GM12878 (cell line): ENCODE measurements around the gene NIN. TPM values are rescaled to one million over a fixed set of nuclear protein-coding genes. Genes with fewer than 3 reads are reported as not detected.

Source experiments
- ATAC-seq: fragments of 200-7000 bp; cut with Tn5 transposase; 3 replicates; pipeline ENCODE4 v1.9.1; 2020; ENCODE audit warnings: mild to moderate bottlenecking, moderate library complexity
- BruUV-seq: library from RNA; stranded (reverse); fragments of 400-500 nt; replicated peaks from 2 replicates; lab custom pipeline; 2021; lab: Mats Ljungman, UMichigan
- CTCF ChIA-PET: fragments of 300-600 bp; sonication (Branson Sonifier 250); formaldehyde crosslinking; extraction: SDS; loops from one replicate; lab custom pipeline; 2021; ENCODE audit warnings: inconsistent platforms; lab: Yijun Ruan, JAX
- POLR2A ChIA-PET: fragments of 350-600 bp; formaldehyde crosslinking; extraction: SDS; loops from one replicate; lab custom pipeline; 2021; ENCODE audit warnings: inconsistent platforms; lab: Charles Lee
- RAD21 ChIA-PET: fragments of 300-600 bp; sonication (Branson Sonifier 250); formaldehyde crosslinking; loops from one replicate; lab custom pipeline; 2023; ENCODE audit warnings: antibody characterized with exemption; ENCODE audit not compliant: unreplicated experiment; lab: Charles Lee
- SMC1A ChIA-PET: fragments of 300-600 bp; sonication (Branson Sonifier 250); formaldehyde crosslinking; loops from one replicate; lab custom pipeline; 2023; ENCODE audit not compliant: unreplicated experiment, uncharacterized antibody; lab: Charles Lee
- DNase-seq: peaks from one replicate; pipeline ENCODE4 v3.0.0-alpha.2; 2011; ENCODE audit warnings: low read depth, low spot score
- FAIRE-seq: peaks from 3 replicates; lab custom pipeline; 2011; peaks lifted over from hg19 to GRCh38; lab: Jason Lieb, UNC
- H2AFZ ChIP-seq: 2 replicates; pipeline ENCODE4 v1.6.0; 2011; ENCODE audit warnings: low read depth, low read length, control low read depth; ENCODE audit not compliant: control insufficient read depth
- H3K27ac ChIP-seq: 2 replicates; pipeline ENCODE4 v1.5.1; 2011; ENCODE audit warnings: control low read depth; ENCODE audit not compliant: control insufficient read depth, insufficient read depth
- H3K27me3 ChIP-seq, 2 experiments: replicated peaks in 1 of 2; 2 replicates each; pipeline versions ENCODE4 v1.6.0 to v1.6.1; 2011; ENCODE audit warnings: low read length in 1 of 2; ENCODE audit not compliant: control insufficient read depth in 2 of 2, insufficient read depth in 2 of 2
- H3K36me3 ChIP-seq, 2 experiments: 2 replicates each; pipeline ENCODE4 v1.5.1; 2011; ENCODE audit warnings: low read length in 1 of 2; ENCODE audit not compliant: control insufficient read depth in 2 of 2, insufficient read depth in 2 of 2
- H3K4me1 ChIP-seq: 2 replicates; pipeline ENCODE4 v1.6.1; 2011; ENCODE audit warnings: mild to moderate bottlenecking, low read length, moderate library complexity, mixed read lengths; ENCODE audit not compliant: control insufficient read depth, insufficient read depth
- H3K4me2 ChIP-seq: 2 replicates; pipeline ENCODE4 v1.6.0; 2011; ENCODE audit warnings: control low read depth; ENCODE audit not compliant: control insufficient read depth, insufficient read depth
- H3K4me3 ChIP-seq: fragments of 200-600 bp; sonication (generic); 2 replicates; pipeline ENCODE4 v1.5.1; 2016
- H3K79me2 ChIP-seq: 2 replicates; pipeline ENCODE4 v1.6.0; 2011; ENCODE audit warnings: low read length; ENCODE audit not compliant: control insufficient read depth, insufficient read depth
- H3K9ac ChIP-seq: 2 replicates; pipeline ENCODE4 v1.8.0; 2011; ENCODE audit warnings: low read length, control low read depth, mixed read lengths; ENCODE audit not compliant: control insufficient read depth, insufficient read depth
- H3K9me3 ChIP-seq: replicated peaks from 3 replicates; pipeline ENCODE4 v1.5.1; 2011; ENCODE audit warnings: mild to moderate bottlenecking, low read length; ENCODE audit not compliant: control insufficient read depth, insufficient read depth
- H4K20me1 ChIP-seq: 2 replicates; pipeline ENCODE4 v1.6.0; 2011; ENCODE audit not compliant: control insufficient read depth, insufficient read depth
- FOXM1 ChIP-seq: IDR thresholded peaks from 2 replicates; pipeline ENCODE4 v1.6.1; 2012; ENCODE audit warnings: low read depth, mild to moderate bottlenecking, inconsistent platforms, low read length, moderate library complexity
- KAT2A ChIP-seq: conservative IDR thresholded peaks from 2 replicates; pipeline ENCODE4 v1.6.1; 2011; ENCODE audit warnings: low read depth, low read length; ENCODE audit not compliant: control insufficient read depth
- KDM1A ChIP-seq: fragments of 200-600 bp; sonication (generic); IDR thresholded peaks from 2 replicates; pipeline ENCODE4 v1.6.1; 2016; ENCODE audit warnings: borderline replicate concordance
- NR2C2 ChIP-seq: IDR thresholded peaks from 2 replicates; pipeline ENCODE4 v1.6.1; 2011; ENCODE audit warnings: borderline replicate concordance, low read depth; ENCODE audit not compliant: control insufficient read depth, insufficient read length
- NRF1 ChIP-seq: conservative IDR thresholded peaks from 2 replicates; pipeline ENCODE4 v1.6.1; 2011; ENCODE audit warnings: mild to moderate bottlenecking, low read depth, low read length, improper control_type of control experiment
- RBBP5 ChIP-seq: fragments of 200-600 bp; sonication (generic); conservative IDR thresholded peaks from 2 replicates; pipeline ENCODE4 v1.6.1; 2016
- SPI1 ChIP-seq: IDR thresholded peaks from 2 replicates; pipeline ENCODE4 v1.6.1; 2011; ENCODE audit warnings: low read depth, mild to moderate bottlenecking, low read length, moderate library complexity, borderline replicate concordance; ENCODE audit not compliant: insufficient read depth
- ZNF207 ChIP-seq: fragments of 450-650 bp; IDR thresholded peaks from 2 replicates; pipeline ENCODE4 v1.6.1; 2014; ENCODE audit warnings: antibody characterized with exemption, mild to moderate bottlenecking, borderline replicate concordance
- ZNF217 ChIP-seq: fragments of 450-650 bp; IDR thresholded peaks from 2 replicates; pipeline ENCODE4 v1.6.1; 2017; ENCODE audit warnings: antibody characterized with exemption, mild to moderate bottlenecking
- ZZZ3 ChIP-seq: IDR thresholded peaks from 2 replicates; pipeline ENCODE4 v1.6.1; 2011; ENCODE audit warnings: low read depth; ENCODE audit not compliant: control insufficient read depth, insufficient read length
- WGBS: methylation state at CpG from one replicate; pipeline ENCODE4 v1.1.6; 2016; ENCODE audit warnings: low lambda C conversion rate; ENCODE audit not compliant: insufficient replicate concordance, insufficient coverage; ENCODE audit errors: missing lambda C conversion rate; 5-methylcytosine and 5-hydroxymethylcytosine counted together
- in situ Hi-C: fragments of 300-500 bp; cut with MboI; formaldehyde crosslinking; loops from 9 replicates; pipeline ENCODE4 v1.14.3; 2018; ENCODE audit warnings: mixed read lengths
- intact Hi-C: fragments of 100-400 bp; cut with micrococcal nuclease; formaldehyde crosslinking; loops from one replicate; pipeline ENCODE4 v1.14.2; 2022; ENCODE audit not compliant: unreplicated experiment
- polyA plus RNA-seq, 11 experiments: library from polyadenylated mRNA; depleted of rRNA in 4 of 11; unstranded in 6 of 11; stranded (reverse) in 5 of 11; fragments of >200 nt; fragmentation: Nextera tagmentation in 4 of 11; fragmentation: Illumina TruSeq in 1 of 11; extraction: Ambion mirVana in 4 of 11; extraction: Trizol in 1 of 11; gene quantifications; 1 replicate in 1 of 11; 2 replicates in 10 of 11; pipeline versions ENCODE4 v1.2.1 to v1.2.3, GENCODE V29; 2011 to 2016; ENCODE audit warnings: inconsistent platforms in 2 of 11, missing spikeins in 2 of 11, low read depth in 1 of 11
- total RNA-seq, 4 experiments: library from RNA; depleted of rRNA in 3 of 4; stranded (reverse); fragments of >200 nt in 3 of 4; fragmentation: Illumina TruSeq in 1 of 4; extraction: Trizol in 1 of 4; gene quantifications; 2 replicates each; pipeline versions ENCODE4 v1.2.1 to v1.2.3, GENCODE V29; 2013 to 2021
- TF ChIP-seq, protein P1 (sequence below): fragments of 450-650 bp; IDR thresholded peaks from 2 replicates; pipeline ENCODE4 v1.6.1; 2017; ENCODE audit warnings: antibody characterized with exemption, mild to moderate bottlenecking, moderate library complexity
- TF ChIP-seq, protein P2 (sequence below): IDR thresholded peaks from 2 replicates; pipeline ENCODE4 v1.6.1; 2012; ENCODE audit warnings: low read depth, low read length, improper control_type of control experiment

Gene NIN
- total and polyA plus RNA-seq, 10 of the 15 experiments (the other 5 are each of a cell fraction or from before 2014, with no cell fraction given) = 16.2 to 135 (median 70.3) TPM

DNA sequence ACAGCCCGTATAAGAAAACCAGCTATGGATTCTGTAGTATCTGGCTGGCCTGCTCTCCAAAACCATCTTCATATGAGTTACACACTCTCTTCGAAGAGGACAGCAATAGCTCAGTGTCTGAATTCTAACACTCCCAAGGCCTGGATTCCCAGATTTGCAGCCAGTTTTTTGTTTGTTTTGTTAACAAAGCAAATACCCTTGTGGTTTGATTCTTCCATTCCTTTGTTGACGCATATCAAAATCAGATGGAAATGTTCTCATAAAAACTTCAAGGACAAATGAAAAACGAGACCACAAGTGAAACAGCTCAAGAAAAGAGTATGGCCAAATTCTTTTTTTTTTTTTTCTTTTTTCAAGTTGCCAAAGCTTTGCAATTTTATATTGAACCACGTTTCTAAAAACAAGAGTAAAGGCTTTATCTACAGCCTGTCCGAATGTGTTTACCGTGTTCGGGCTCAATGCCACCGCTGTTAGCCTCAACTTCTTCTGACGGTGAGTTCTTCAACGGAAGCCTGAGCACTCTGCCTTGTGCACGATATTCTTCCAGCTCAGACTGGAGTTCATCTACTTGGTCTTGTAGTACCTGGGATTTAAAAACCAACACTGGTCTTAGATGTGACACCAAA lies 67.5 kb downstream of the NIN start:
- ChIA-PET POLR2A (interaction anchor here (0.7 to 2.2 kb wide), 4 partner anchors 13 to 28 kb away, joined by 3 to 10 read pairs (median 4); no protein-coding TSS in a partner anchor), RAD21 (interaction anchor here (1.0 to 3.7 kb wide), 14 partner anchors 10 to 202 kb away, joined by 3 to 27 read pairs (median 5); no protein-coding TSS in a partner anchor), CTCF (interaction anchor here (0.6 to 7.1 kb wide), 16 partner anchors 12 to 1260 kb away, joined by 3 to 140 read pairs (median 4); no protein-coding TSS in a partner anchor), SMC1A (interaction anchor here (1.0 to 6.4 kb wide), 18 partner anchors 9 to 168 kb away, joined by 3 to 87 read pairs (median 6); no protein-coding TSS in a partner anchor)
- H3K4me3 ChIP-seq = no peak overlapping the region
- H3K27me3 ChIP-seq = no peaks in the 10 kb centered on the region
- TF ChIP-seq ZZZ3 (no peak), RBBP5 (no peak), KDM1A (no peak), KAT2A (no peak), SPI1 (no peak), ZNF217 (no peak), NR2C2 (no peak), NRF1 (no peak), FOXM1 (no peak), ZNF207 (no peak)
- TF ChIP-seq, protein P1, sequence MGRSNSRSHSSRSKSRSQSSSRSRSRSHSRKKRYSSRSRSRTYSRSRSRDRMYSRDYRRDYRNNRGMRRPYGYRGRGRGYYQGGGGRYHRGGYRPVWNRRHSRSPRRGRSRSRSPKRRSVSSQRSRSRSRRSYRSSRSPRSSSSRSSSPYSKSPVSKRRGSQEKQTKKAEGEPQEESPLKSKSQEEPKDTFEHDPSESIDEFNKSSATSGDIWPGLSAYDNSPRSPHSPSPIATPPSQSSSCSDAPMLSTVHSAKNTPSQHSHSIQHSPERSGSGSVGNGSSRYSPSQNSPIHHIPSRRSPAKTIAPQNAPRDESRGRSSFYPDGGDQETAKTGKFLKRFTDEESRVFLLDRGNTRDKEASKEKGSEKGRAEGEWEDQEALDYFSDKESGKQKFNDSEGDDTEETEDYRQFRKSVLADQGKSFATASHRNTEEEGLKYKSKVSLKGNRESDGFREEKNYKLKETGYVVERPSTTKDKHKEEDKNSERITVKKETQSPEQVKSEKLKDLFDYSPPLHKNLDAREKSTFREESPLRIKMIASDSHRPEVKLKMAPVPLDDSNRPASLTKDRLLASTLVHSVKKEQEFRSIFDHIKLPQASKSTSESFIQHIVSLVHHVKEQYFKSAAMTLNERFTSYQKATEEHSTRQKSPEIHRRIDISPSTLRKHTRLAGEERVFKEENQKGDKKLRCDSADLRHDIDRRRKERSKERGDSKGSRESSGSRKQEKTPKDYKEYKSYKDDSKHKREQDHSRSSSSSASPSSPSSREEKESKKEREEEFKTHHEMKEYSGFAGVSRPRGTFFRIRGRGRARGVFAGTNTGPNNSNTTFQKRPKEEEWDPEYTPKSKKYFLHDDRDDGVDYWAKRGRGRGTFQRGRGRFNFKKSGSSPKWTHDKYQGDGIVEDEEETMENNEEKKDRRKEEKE = no peak
- TF ChIP-seq, protein P2, sequence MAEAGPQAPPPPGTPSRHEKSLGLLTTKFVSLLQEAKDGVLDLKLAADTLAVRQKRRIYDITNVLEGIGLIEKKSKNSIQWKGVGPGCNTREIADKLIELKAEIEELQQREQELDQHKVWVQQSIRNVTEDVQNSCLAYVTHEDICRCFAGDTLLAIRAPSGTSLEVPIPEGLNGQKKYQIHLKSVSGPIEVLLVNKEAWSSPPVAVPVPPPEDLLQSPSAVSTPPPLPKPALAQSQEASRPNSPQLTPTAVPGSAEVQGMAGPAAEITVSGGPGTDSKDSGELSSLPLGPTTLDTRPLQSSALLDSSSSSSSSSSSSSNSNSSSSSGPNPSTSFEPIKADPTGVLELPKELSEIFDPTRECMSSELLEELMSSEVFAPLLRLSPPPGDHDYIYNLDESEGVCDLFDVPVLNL = no peak
- H3K36me3 ChIP-seq = peaks cover 18 to 69% of the 10 kb centered on the region in 2 experiments
- intact Hi-C loops = loop anchor here (10.0 kb wide), 1 partner anchor 419 kb away; no protein-coding TSS in a partner anchor
- H3K4me1 ChIP-seq = peaks cover 15% of the 10 kb centered on the region; the same call in 1 of the 2 replicates
- H4K20me1 ChIP-seq = no peaks in the 10 kb centered on the region
- H3K9ac ChIP-seq = no peak overlapping the region
- H3K79me2 ChIP-seq = no peaks in the 10 kb centered on the region; the same call in 1 of the 2 replicates
- H3K4me2 ChIP-seq = no peak overlapping the region
- H3K27ac ChIP-seq = peak overlapping the region; percentile 65
- FAIRE-seq = peak; percentile 35
- no peak for ATAC-seq
- H2AFZ ChIP-seq = no peak overlapping the region
- no peaks in the 10 kb centered on the region for H3K9me3 ChIP-seq
- DNase-seq = no peak
- no TSS peak for BruUV-seq
- WGBS = 96% methylated on average over 12 of the region's 12 CpGs
- in situ Hi-C loops = no loop called here
